Mesothelial cell of epicardium (in vitro differentiated cells): ENCODE measurements around the gene FH. TPM values are rescaled to one million over a fixed set of nuclear protein-coding genes. Genes with fewer than 3 reads are reported as not detected.

Experiments
- DNase-seq, 2 experiments: peaks; one replicate each; pipeline ENCODE4 v3.0.0; 2021; ENCODE audit warnings: low spot score in 2 of 2; ENCODE audit not compliant: unreplicated experiment in 2 of 2
- H3K27ac Mint-ChIP-seq: 2 replicates; pipeline ENCODE4 v1.8.0; 2021; ENCODE audit warnings: mixed read lengths
- H3K27me3 Mint-ChIP-seq: 2 replicates; pipeline ENCODE4 v1.8.0; 2021; ENCODE audit warnings: low read depth, mixed read lengths
- H3K36me3 Mint-ChIP-seq: 2 replicates; pipeline ENCODE4 v1.8.0; 2021; ENCODE audit warnings: mixed read lengths
- H3K4me1 Mint-ChIP-seq: 2 replicates; pipeline ENCODE4 v1.8.0; 2021; ENCODE audit warnings: mixed read lengths
- H3K4me3 Mint-ChIP-seq: 2 replicates; pipeline ENCODE4 v1.8.0; 2021; ENCODE audit warnings: mild to moderate bottlenecking, moderate library complexity, mixed read lengths
- H3K9me3 Mint-ChIP-seq: 2 replicates; pipeline ENCODE4 v1.8.0; 2021; ENCODE audit warnings: mixed read lengths
- CTCF ChIP-seq: fragments of 200-600 bp; sonication (generic); IDR thresholded peaks from one replicate; pipeline ENCODE4 v1.5.0; 2021; ENCODE audit warnings: antibody characterized with exemption; ENCODE audit not compliant: unreplicated experiment
- total RNA-seq: library from RNA; stranded (reverse); gene quantifications from 3 replicates; pipeline ENCODE4 v1.2.1, GENCODE V29; 2021

FH gene
- total RNA-seq, 1 donor from 2014 or later = 51.5 TPM

- Mint-ChIP-seq H3K27me3 (no peaks in the 10 kb centered on the region), H3K36me3 (no peaks in the 10 kb centered on the region), H3K9me3 (no peaks in the 10 kb centered on the region), H3K27ac (no peak overlapping the region), H3K4me3 (no peak overlapping the region), H3K4me1 (peaks cover 15% of the 10 kb centered on the region)
- no peak for TF ChIP-seq CTCF
- DNase-seq = no peak
Measured at GRCh38 chr1:241464985-241465384, 54.6 kb downstream of the FH start.

GRCh38 chr1:241462391-241462790, 57.2 kb downstream of the FH start:
- no peak for DNase-seq
- H3K27ac Mint-ChIP-seq = no peak overlapping the region
- H3K4me1 Mint-ChIP-seq = no peaks in the 10 kb centered on the region
- H3K27me3 Mint-ChIP-seq = no peaks in the 10 kb centered on the region
- no peak overlapping the region for H3K4me3 Mint-ChIP-seq
- no peaks in the 10 kb centered on the region for H3K9me3 Mint-ChIP-seq
- TF ChIP-seq CTCF = no peak
- H3K36me3 Mint-ChIP-seq = no peaks in the 10 kb centered on the region

GRCh38 chr1:241460098-241460873, 59.3 kb downstream of the FH start:
- no peak for TF ChIP-seq CTCF
- no peak for DNase-seq
- Mint-ChIP-seq H3K27ac (no peak overlapping the region), H3K9me3 (peaks cover 5% of the 10 kb centered on the region), H3K4me1 (no peaks in the 10 kb centered on the region), H3K4me3 (no peak overlapping the region), H3K27me3 (no peaks in the 10 kb centered on the region), H3K36me3 (no peaks in the 10 kb centered on the region)

GRCh38 chr1:241459186-241459802, 60.3 kb downstream of the FH start:
- no peak for TF ChIP-seq CTCF
- Mint-ChIP-seq H3K4me1 (no peaks in the 10 kb centered on the region), H3K9me3 (peaks cover 5% of the 10 kb centered on the region), H3K36me3 (no peaks in the 10 kb centered on the region), H3K27ac (no peak overlapping the region), H3K4me3 (no peak overlapping the region), H3K27me3 (no peaks in the 10 kb centered on the region)
- DNase-seq = no peak

- no peak for DNase-seq
Measured at GRCh38 chr1:241457421-241457820, 62.1 kb downstream of the FH start.

More at GRCh38 chr1:241457421-241457820, 62.1 kb downstream of the FH start:
- no peaks in the 10 kb centered on the region for H3K27me3 Mint-ChIP-seq
- H3K4me1 Mint-ChIP-seq = no peaks in the 10 kb centered on the region
- TF ChIP-seq CTCF = no peak
- H3K27ac Mint-ChIP-seq = no peak overlapping the region
- H3K4me3 Mint-ChIP-seq = no peak overlapping the region
- H3K36me3 Mint-ChIP-seq = no peaks in the 10 kb centered on the region
- peaks cover 5% of the 10 kb centered on the region for H3K9me3 Mint-ChIP-seq
